Esophagus squamous epithelium (tissue), 4 donors: ENCODE data around the gene GALNT10.

Source experiments
- POLR2A ChIP-seq, 4 donors: fragments of 450-650 bp; IDR thresholded peaks; one replicate each; pipeline ENCODE4 v1.6.1; 2017; ENCODE audit warnings: antibody characterized with exemption in 4 of 4, mild to moderate bottlenecking in 4 of 4, moderate library complexity in 3 of 4
- TF ChIP-seq, protein P1 (sequence below), 6 experiments: fragments of 450-650 bp in 4 of 6; fragments of 200-600 bp in 2 of 6; sonication (generic) in 2 of 6; IDR thresholded peaks; one replicate each; pipeline ENCODE4 v1.5.1; 2016 to 2019; ENCODE audit warnings: antibody characterized with exemption in 6 of 6, mild to moderate bottlenecking in 4 of 6, moderate library complexity in 4 of 6

DNA sequence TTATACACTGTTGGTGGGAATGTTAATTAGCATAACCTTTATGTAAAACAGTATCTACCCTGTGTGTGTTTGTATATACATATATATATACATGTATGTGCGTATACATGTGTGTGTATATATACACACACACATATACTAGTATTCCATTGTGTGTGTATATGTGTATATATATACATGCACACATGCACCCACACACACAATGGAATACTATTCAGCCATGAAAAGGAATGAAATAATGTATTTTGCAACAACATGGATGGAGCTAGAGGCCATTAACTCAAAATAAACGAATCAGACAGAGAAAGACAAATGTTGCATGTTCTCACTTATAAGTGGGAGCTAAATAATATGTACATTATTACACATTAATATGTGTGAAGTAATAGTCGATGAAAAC, 237.7 kb downstream of the GALNT10 start:
- TF ChIP-seq, protein P1, sequence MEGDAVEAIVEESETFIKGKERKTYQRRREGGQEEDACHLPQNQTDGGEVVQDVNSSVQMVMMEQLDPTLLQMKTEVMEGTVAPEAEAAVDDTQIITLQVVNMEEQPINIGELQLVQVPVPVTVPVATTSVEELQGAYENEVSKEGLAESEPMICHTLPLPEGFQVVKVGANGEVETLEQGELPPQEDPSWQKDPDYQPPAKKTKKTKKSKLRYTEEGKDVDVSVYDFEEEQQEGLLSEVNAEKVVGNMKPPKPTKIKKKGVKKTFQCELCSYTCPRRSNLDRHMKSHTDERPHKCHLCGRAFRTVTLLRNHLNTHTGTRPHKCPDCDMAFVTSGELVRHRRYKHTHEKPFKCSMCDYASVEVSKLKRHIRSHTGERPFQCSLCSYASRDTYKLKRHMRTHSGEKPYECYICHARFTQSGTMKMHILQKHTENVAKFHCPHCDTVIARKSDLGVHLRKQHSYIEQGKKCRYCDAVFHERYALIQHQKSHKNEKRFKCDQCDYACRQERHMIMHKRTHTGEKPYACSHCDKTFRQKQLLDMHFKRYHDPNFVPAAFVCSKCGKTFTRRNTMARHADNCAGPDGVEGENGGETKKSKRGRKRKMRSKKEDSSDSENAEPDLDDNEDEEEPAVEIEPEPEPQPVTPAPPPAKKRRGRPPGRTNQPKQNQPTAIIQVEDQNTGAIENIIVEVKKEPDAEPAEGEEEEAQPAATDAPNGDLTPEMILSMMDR (IDR thresholded peaks at IDR 0.05), result no peak
- TF ChIP-seq POLR2A (IDR thresholded peaks at IDR 0.05), result no peak
